HG02571 (cell line): ENCODE results near the gene KCP.

ENCODE experiments used
- ATAC-seq: cut with Tn5 transposase; IDR thresholded peaks from one replicate; pipeline ENCODE4 v1.9.1; 2021; ENCODE audit warnings: mild to moderate bottlenecking, moderate library complexity; ENCODE audit not compliant: unreplicated experiment

KCP gene

GRCh38 chr7:128876586-128876977 lies 33.9 kb downstream of the KCP start:
- ATAC-seq: no peak

GRCh38 chr7:128876127-128876526 lies 34.4 kb downstream of the KCP start:
- no peak for ATAC-seq

GRCh38 chr7:128875523-128875948 lies 35.0 kb downstream of the KCP start:
- no peak for ATAC-seq

- no peak for ATAC-seq
These were observed 36.1 kb downstream of the KCP start for GRCh38 chr7:128874140-128875031.

- ATAC-seq: no peak
These were observed 37.3 kb downstream of the KCP start for GRCh38 chr7:128873234-128873633.

- ATAC-seq: no peak
These were observed 38.1 kb downstream of the KCP start for GRCh38 chr7:128872394-128872824.

GRCh38 chr7:128871050-128871449 lies 39.5 kb downstream of the KCP start:
- no peak for ATAC-seq

GRCh38 chr7:128869944-128870285 lies 40.6 kb downstream of the KCP start:
- ATAC-seq: no peak

GRCh38 chr7:128869138-128869943 lies 41.2 kb downstream of the KCP start:
- peak; percentile 48 for ATAC-seq

- ATAC-seq: no peak
These were observed 41.8 kb downstream of the KCP start for GRCh38 chr7:128868624-128869137.

- no peak for ATAC-seq
These were observed 42.5 kb downstream of the KCP start for GRCh38 chr7:128867842-128868623.

GRCh38 chr7:128867241-128867640 lies 43.3 kb downstream of the KCP start:
- no peak for ATAC-seq

GRCh38 chr7:128865996-128866877 lies 44.3 kb downstream of the KCP start:
- no peak for ATAC-seq

- no peak for ATAC-seq
These were observed 45.2 kb downstream of the KCP start for GRCh38 chr7:128865303-128865702.

GRCh38 chr7:128863433-128863989 lies 47.0 kb downstream of the KCP start:
- peak; percentile 30 for ATAC-seq

GRCh38 chr7:128862571-128863432 lies 47.7 kb downstream of the KCP start, which contains the start of gene ATP6V1F:
Gene ATP6V1F (plus strand): TSS chr7:128862856. CDS start chr7:128862905, 49 bp downstream.
- peak; percentile 86 for ATAC-seq

- no peak for ATAC-seq
These were observed 48.4 kb downstream of the KCP start for GRCh38 chr7:128861957-128862570.
